Suprapubic skin (tissue), 4 donors: ENCODE measurements around the gene NEURL3.

ENCODE experiments used
- POLR2A ChIP-seq, 2 donors: fragments of 450-650 bp; IDR thresholded peaks; one replicate each; pipeline ENCODE4 v1.6.1; 2017; ENCODE audit warnings: antibody characterized with exemption in 2 of 2, mild to moderate bottlenecking in 2 of 2, moderate library complexity in 2 of 2
- POLR2AphosphoS5 ChIP-seq, 3 donors: sonication (generic); formaldehyde crosslinking; IDR thresholded peaks; one replicate each; pipeline ENCODE4 v1.6.1; 2017; ENCODE audit warnings: antibody characterized with exemption in 3 of 3
- TF ChIP-seq, protein P1 (sequence below), 2 donors: fragments of 200-600 bp in 1 of 2; fragments of 450-650 bp in 1 of 2; sonication (generic) in 1 of 2; IDR thresholded peaks; one replicate each; pipeline ENCODE4 v1.5.1; 2016 to 2019; ENCODE audit warnings: antibody characterized with exemption in 2 of 2, mild to moderate bottlenecking in 1 of 2, moderate library complexity in 1 of 2

DNA sequence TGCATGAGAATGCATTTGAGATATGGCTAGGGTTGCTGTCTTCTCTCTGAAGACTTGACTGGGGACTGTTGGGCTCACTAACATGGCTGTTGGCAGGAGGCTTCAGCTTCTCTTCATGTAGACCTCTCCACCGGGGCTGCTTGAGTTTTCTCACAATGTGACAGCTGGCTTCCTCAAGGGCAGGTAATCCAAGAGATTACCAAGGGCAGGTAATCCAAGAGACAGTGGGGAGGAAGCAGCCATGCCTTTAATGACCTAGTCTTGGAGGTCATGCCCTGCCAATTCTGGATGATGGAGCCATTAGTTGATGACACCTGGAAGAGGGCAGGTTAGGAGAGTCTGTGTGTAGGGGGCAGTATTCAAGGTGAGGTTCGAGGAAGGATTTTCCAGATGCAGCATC, 40.5 kb downstream of the NEURL3 start:
- TF ChIP-seq, protein P1, sequence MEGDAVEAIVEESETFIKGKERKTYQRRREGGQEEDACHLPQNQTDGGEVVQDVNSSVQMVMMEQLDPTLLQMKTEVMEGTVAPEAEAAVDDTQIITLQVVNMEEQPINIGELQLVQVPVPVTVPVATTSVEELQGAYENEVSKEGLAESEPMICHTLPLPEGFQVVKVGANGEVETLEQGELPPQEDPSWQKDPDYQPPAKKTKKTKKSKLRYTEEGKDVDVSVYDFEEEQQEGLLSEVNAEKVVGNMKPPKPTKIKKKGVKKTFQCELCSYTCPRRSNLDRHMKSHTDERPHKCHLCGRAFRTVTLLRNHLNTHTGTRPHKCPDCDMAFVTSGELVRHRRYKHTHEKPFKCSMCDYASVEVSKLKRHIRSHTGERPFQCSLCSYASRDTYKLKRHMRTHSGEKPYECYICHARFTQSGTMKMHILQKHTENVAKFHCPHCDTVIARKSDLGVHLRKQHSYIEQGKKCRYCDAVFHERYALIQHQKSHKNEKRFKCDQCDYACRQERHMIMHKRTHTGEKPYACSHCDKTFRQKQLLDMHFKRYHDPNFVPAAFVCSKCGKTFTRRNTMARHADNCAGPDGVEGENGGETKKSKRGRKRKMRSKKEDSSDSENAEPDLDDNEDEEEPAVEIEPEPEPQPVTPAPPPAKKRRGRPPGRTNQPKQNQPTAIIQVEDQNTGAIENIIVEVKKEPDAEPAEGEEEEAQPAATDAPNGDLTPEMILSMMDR (IDR thresholded peaks at IDR 0.05), result no peak
- no peak for TF ChIP-seq POLR2A (IDR thresholded peaks at IDR 0.05)
- no peak for TF ChIP-seq POLR2AphosphoS5 (IDR thresholded peaks at IDR 0.05)
